ENCODE results near the gene ZNF892. TPM values are rescaled to one million over a fixed set of nuclear protein-coding genes. Genes with fewer than 3 reads are reported as not detected.

ZNF892 gene
- total RNA-seq, 1 donor from 2014 or later = 2.7 TPM

DNA sequence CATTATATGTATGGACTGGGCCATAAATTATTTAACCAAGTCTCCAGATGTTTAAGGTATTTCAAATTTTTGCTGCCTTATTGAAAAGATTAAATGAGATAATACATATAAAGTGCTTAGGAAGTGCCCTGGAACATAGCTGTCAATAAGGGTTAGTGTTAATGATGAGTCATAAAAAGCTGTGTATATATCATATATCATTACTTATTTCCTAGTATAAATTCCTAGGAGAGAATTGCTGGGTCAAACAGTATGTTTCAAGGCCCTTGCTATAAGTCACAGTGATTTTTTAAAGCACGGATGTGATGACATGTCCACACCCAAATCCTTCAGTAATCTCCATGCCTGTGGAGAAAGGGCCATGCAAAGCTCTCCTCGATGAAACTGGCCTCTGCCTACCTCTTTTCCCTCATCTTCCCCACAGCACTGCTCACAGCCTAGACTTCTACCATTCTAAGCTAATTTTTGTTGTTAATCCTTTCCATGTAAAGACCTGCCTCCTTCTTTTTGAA is 33.2 kb upstream of the ZNF892 start:
- no peaks in the 10 kb centered on the region for H3K27me3 ChIP-seq
- H3K9me3 ChIP-seq = no peaks in the 10 kb centered on the region
- DNase-seq (ENCODE audit: extremely low spot score in 2 of 2) = no peak
- no peak overlapping the region for H3K27ac ChIP-seq
- intact Hi-C loops (cut with DNase I) = no loop called here
- H3K4me1 ChIP-seq = no peaks in the 10 kb centered on the region
- peaks cover 0 to 16% of the 10 kb centered on the region in 2 donors for H3K36me3 ChIP-seq
- no peak overlapping the region for H3K4me3 ChIP-seq
- TF ChIP-seq, protein P1, sequence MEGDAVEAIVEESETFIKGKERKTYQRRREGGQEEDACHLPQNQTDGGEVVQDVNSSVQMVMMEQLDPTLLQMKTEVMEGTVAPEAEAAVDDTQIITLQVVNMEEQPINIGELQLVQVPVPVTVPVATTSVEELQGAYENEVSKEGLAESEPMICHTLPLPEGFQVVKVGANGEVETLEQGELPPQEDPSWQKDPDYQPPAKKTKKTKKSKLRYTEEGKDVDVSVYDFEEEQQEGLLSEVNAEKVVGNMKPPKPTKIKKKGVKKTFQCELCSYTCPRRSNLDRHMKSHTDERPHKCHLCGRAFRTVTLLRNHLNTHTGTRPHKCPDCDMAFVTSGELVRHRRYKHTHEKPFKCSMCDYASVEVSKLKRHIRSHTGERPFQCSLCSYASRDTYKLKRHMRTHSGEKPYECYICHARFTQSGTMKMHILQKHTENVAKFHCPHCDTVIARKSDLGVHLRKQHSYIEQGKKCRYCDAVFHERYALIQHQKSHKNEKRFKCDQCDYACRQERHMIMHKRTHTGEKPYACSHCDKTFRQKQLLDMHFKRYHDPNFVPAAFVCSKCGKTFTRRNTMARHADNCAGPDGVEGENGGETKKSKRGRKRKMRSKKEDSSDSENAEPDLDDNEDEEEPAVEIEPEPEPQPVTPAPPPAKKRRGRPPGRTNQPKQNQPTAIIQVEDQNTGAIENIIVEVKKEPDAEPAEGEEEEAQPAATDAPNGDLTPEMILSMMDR (IDR thresholded peaks at IDR 0.05) = no peak
- TF ChIP-seq POLR2A (IDR thresholded peaks at IDR 0.05) (no peak), POLR2AphosphoS5 (IDR thresholded peaks at IDR 0.05; ENCODE audit: insufficient read depth in 1 of 2, low read depth in 1 of 2) (no peak)

DNA sequence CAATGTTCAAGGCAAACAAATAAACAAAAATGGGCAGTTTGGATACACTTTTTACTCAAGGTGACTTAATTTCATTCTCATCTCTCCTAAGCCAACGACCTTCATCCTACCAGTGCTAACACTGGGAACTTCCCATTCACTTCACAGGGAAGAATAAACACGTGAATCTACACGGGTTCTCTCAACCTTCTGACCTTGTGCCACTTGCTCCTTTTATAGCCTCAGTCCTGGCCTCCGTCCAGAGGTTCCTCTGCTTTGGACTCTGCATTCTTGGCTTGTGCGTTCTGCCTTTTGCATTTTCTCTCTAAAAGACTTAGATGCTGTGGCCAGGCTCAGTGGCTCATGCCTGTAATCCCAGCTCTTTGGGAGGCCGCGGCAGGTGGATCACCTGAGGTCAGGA is 27.9 kb upstream of the ZNF892 start:
- Histone ChIP-seq H3K4me3 (no peak overlapping the region), H3K27me3 (no peaks in the 10 kb centered on the region), H3K27ac (no peak overlapping the region), H3K9me3 (no peaks in the 10 kb centered on the region), H3K36me3 (peaks cover 0 to 56% of the 10 kb centered on the region in 2 donors), H3K4me1 (no peaks in the 10 kb centered on the region)
- no peak for DNase-seq (ENCODE audit: extremely low spot score in 2 of 2)
- intact Hi-C loops (cut with DNase I) = no loop called here
- TF ChIP-seq POLR2A (IDR thresholded peaks at IDR 0.05) (no peak), POLR2AphosphoS5 (IDR thresholded peaks at IDR 0.05; ENCODE audit: insufficient read depth in 1 of 2, low read depth in 1 of 2) (no peak)
- TF ChIP-seq, protein P1 (IDR thresholded peaks at IDR 0.05) = no peak

DNA sequence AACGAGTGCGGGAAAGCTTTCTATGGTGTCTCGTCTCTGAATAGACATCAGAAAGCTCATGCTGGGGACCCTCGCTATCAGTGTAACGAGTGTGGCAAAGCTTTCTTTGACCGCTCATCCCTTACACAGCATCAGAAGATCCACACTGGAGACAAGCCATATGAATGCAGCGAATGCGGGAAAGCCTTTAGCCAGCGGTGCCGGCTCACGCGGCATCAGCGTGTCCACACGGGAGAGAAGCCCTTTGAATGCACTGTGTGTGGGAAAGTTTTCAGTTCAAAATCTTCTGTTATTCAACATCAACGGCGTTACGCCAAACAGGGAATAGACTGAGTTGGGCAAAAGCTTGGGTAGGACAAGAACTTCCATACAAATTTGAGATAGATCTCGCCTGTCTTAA is 25.5 kb upstream of the ZNF892 start:
- H3K36me3 ChIP-seq = peaks cover 0 to 51% of the 10 kb centered on the region in 2 donors
- H3K27me3 ChIP-seq = no peaks in the 10 kb centered on the region
- H3K9me3 ChIP-seq = no peaks in the 10 kb centered on the region
- H3K4me1 ChIP-seq = no peaks in the 10 kb centered on the region
- H3K27ac ChIP-seq = no peak overlapping the region
- TF ChIP-seq, protein P1 (IDR thresholded peaks at IDR 0.05) = no peak
- no peak for TF ChIP-seq POLR2AphosphoS5 (IDR thresholded peaks at IDR 0.05; ENCODE audit: insufficient read depth in 1 of 2, low read depth in 1 of 2)
- no peak for TF ChIP-seq POLR2A (IDR thresholded peaks at IDR 0.05)
- intact Hi-C loops (cut with DNase I) = no loop called here
- DNase-seq (ENCODE audit: extremely low spot score in 2 of 2) = no peak
- no peak overlapping the region for H3K4me3 ChIP-seq

DNA sequence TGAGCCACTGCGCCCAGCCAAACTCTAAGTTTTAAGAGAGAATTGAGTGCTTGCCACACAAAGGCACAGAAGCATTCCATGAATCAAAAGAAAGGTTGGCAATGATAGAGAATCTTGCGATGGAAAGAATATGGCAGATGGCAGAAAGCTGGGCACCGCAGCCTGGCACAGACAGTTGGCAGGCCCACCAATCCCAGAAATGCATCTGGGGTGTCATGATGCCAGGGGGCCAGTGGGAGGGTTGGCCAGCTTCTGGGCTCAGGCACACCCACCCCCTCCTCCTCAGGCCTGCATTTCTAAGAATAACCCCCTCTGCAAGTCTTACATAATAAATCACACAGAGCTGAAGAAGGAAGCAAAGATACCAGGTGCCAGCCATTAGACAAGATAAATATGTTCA is 22.1 kb upstream of the ZNF892 start:
- no peaks in the 10 kb centered on the region for H3K9me3 ChIP-seq
- intact Hi-C loops (cut with DNase I) = no loop called here
- no peak overlapping the region for H3K27ac ChIP-seq
- TF ChIP-seq POLR2AphosphoS5 (IDR thresholded peaks at IDR 0.05; ENCODE audit: insufficient read depth in 1 of 2, low read depth in 1 of 2) (no peak), POLR2A (IDR thresholded peaks at IDR 0.05) (no peak)
- TF ChIP-seq, protein P1 (IDR thresholded peaks at IDR 0.05) = no peak
- DNase-seq (ENCODE audit: extremely low spot score in 2 of 2) = no peak
- no peaks in the 10 kb centered on the region for H3K27me3 ChIP-seq
- no peaks in the 10 kb centered on the region for H3K4me1 ChIP-seq
- no peak overlapping the region for H3K4me3 ChIP-seq
- H3K36me3 ChIP-seq = peaks cover 0 to 29% of the 10 kb centered on the region in 2 donors

DNA sequence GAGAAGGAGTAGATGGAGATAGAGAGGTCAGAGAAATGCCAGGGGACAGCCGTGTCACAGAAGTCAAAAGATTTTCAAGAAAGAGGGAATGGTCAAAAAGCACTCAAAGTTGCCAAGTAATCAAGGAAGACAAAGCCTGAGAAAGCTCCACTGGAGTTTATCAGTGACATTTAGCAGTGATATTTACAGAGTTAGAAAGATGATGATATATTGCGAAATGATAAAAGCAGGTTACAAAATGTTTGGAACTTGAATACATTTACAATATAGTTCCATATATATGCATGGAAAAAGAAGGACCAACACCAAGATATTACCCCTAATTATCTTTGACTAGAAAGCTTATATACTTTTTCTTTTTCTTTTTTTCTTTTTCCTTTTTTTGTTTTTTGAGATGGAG is 21.3 kb upstream of the ZNF892 start:
- no peak for DNase-seq (ENCODE audit: extremely low spot score in 2 of 2)
- H3K4me3 ChIP-seq = no peak overlapping the region
- H3K36me3 ChIP-seq = peaks cover 0 to 21% of the 10 kb centered on the region in 2 donors
- no peaks in the 10 kb centered on the region for H3K27me3 ChIP-seq
- no peaks in the 10 kb centered on the region for H3K4me1 ChIP-seq
- intact Hi-C loops (cut with DNase I) = no loop called here
- H3K27ac ChIP-seq = no peak overlapping the region
- no peaks in the 10 kb centered on the region for H3K9me3 ChIP-seq
- TF ChIP-seq, protein P1 (IDR thresholded peaks at IDR 0.05) = no peak
- TF ChIP-seq POLR2A (IDR thresholded peaks at IDR 0.05) (no peak), POLR2AphosphoS5 (IDR thresholded peaks at IDR 0.05; ENCODE audit: insufficient read depth in 1 of 2, low read depth in 1 of 2) (no peak)
